Fibroblast of mammary gland (primary cell): Measurements from ENCODE around the gene MBTPS2.

Experiments used
- DNase-seq: peaks from one replicate; pipeline ENCODE4 v3.0.0-alpha.2; 2010; ENCODE audit warnings: low read depth
- H3K4me3 ChIP-seq: 2 replicates; pipeline ENCODE4 v1.5.1; 2011; ENCODE audit warnings: low read depth, mild to moderate bottlenecking, low read length, moderate library complexity; ENCODE audit not compliant: control insufficient read depth
- CTCF ChIP-seq: conservative IDR thresholded peaks from 2 replicates; pipeline ENCODE4 v1.5.1; 2011; ENCODE audit warnings: low read depth, low read length, inconsistent platforms; ENCODE audit not compliant: control insufficient read depth, insufficient read depth

The MBTPS2 gene

GRCh38 chrX:21875013-21875412 is 35.6 kb downstream of the MBTPS2 start:
- no peak for DNase-seq
- H3K4me3 ChIP-seq: no peak overlapping the region
- TF ChIP-seq CTCF: no peak

GRCh38 chrX:21881881-21882574 is 42.6 kb downstream of the MBTPS2 start:
- no peak for DNase-seq
- H3K4me3 ChIP-seq: no peak overlapping the region
- TF ChIP-seq CTCF: no peak

GRCh38 chrX:21883258-21883657 is 43.8 kb downstream of the MBTPS2 start:
- no peak overlapping the region for H3K4me3 ChIP-seq
- no peak for TF ChIP-seq CTCF
- DNase-seq: no peak

GRCh38 chrX:21885568-21885967 is 46.2 kb downstream of the MBTPS2 start:
- H3K4me3 ChIP-seq: no peak overlapping the region
- no peak for DNase-seq
- no peak for TF ChIP-seq CTCF

GRCh38 chrX:21905313-21905712 is 65.9 kb downstream of the MBTPS2 start:
- H3K4me3 ChIP-seq: no peak overlapping the region
- TF ChIP-seq CTCF: no peak
- DNase-seq: no peak

GRCh38 chrX:21905953-21906352 is 66.5 kb downstream of the MBTPS2 start:
- no peak for DNase-seq
- no peak overlapping the region for H3K4me3 ChIP-seq
- no peak for TF ChIP-seq CTCF

GRCh38 chrX:21907260-21907659 is 67.8 kb downstream of the MBTPS2 start:
- no peak overlapping the region for H3K4me3 ChIP-seq
- no peak for TF ChIP-seq CTCF
- DNase-seq: no peak
